ENCODE measurements around the gene HOXA11. TPM values are rescaled to one million over a fixed set of nuclear protein-coding genes. Genes with fewer than 3 reads are reported as not detected.

Gene HOXA11
- total RNA-seq, 1 donor from 2014 or later = not detected

DNA sequence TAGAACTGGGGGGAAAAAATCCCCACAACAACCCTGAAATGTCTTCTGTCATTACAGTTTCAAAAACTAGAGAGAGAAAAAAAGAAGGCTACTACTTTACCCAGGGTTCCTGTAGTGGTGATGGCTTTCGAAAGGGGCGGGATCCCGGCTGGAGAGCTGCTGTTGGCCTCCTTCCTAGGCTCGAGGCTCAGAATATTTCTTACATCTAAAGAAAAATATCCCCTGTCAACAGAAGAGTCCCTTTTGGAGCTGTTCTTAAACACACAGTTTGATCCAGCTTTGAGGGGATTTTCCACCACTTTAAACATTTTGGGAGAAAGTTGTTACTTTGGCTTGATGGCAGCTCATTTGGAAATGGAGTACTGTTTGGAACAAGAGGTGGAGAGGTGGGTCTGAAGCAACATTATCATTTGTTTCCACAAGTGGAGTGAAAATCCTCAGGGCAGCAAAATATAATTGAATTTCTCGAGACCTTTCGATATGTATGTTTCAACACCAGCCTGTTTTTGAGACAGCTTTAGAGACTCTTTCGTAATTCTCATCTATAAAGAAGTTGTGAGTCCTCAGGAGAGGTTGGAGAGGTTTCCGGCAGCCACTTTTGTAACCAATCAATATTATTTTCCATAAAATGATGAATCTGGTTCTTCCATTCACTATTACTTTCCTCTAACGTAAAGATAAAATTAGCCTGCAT, 9.8 kb upstream of the HOXA11 start:
- DNase-seq (ENCODE audit: extremely low spot score, unreplicated experiment) = no peak
- TF ChIP-seq, protein P1, sequence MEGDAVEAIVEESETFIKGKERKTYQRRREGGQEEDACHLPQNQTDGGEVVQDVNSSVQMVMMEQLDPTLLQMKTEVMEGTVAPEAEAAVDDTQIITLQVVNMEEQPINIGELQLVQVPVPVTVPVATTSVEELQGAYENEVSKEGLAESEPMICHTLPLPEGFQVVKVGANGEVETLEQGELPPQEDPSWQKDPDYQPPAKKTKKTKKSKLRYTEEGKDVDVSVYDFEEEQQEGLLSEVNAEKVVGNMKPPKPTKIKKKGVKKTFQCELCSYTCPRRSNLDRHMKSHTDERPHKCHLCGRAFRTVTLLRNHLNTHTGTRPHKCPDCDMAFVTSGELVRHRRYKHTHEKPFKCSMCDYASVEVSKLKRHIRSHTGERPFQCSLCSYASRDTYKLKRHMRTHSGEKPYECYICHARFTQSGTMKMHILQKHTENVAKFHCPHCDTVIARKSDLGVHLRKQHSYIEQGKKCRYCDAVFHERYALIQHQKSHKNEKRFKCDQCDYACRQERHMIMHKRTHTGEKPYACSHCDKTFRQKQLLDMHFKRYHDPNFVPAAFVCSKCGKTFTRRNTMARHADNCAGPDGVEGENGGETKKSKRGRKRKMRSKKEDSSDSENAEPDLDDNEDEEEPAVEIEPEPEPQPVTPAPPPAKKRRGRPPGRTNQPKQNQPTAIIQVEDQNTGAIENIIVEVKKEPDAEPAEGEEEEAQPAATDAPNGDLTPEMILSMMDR (IDR thresholded peaks at IDR 0.05) = no peak
- Mint-ChIP-seq H3K9me3 (ENCODE audit: unreplicated experiment) (no peaks in the 10 kb centered on the region), H3K36me3 (ENCODE audit: unreplicated experiment) (peaks cover 4% of the 10 kb centered on the region), H3K27me3 (ENCODE audit: unreplicated experiment) (peaks cover 84% of the 10 kb centered on the region), H3K4me3 (ENCODE audit: unreplicated experiment) (no peak overlapping the region), H3K4me1 (ENCODE audit: unreplicated experiment) (peaks cover 22% of the 10 kb centered on the region), H3K27ac (ENCODE audit: unreplicated experiment) (no peak overlapping the region)

DNA sequence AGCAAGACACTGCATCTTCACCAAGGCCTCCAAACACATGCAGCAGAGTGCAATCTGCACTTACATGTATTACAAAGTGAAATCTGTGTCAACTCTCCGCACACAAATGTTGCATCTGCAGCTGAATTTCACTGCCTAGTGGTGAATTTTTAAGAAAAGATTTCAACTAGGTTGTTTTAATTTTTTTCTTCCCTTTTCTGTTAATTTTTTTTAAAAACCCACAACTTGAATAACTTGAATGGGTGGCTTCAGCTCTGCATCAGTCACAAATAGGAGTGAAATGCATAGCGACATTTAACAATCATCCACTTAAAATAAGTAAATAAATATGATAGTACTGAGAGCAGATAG, 8.9 kb upstream of the HOXA11 start:
- no peak for DNase-seq (ENCODE audit: extremely low spot score, unreplicated experiment)
- Mint-ChIP-seq H3K9me3 (ENCODE audit: unreplicated experiment) (no peaks in the 10 kb centered on the region), H3K36me3 (ENCODE audit: unreplicated experiment) (peaks cover 4% of the 10 kb centered on the region), H3K27me3 (ENCODE audit: unreplicated experiment) (peaks cover 90% of the 10 kb centered on the region), H3K4me3 (ENCODE audit: unreplicated experiment) (no peak overlapping the region), H3K27ac (ENCODE audit: unreplicated experiment) (no peak overlapping the region), H3K4me1 (ENCODE audit: unreplicated experiment) (peaks cover 25% of the 10 kb centered on the region)
- TF ChIP-seq, protein P1 (IDR thresholded peaks at IDR 0.05) = no peak

DNA sequence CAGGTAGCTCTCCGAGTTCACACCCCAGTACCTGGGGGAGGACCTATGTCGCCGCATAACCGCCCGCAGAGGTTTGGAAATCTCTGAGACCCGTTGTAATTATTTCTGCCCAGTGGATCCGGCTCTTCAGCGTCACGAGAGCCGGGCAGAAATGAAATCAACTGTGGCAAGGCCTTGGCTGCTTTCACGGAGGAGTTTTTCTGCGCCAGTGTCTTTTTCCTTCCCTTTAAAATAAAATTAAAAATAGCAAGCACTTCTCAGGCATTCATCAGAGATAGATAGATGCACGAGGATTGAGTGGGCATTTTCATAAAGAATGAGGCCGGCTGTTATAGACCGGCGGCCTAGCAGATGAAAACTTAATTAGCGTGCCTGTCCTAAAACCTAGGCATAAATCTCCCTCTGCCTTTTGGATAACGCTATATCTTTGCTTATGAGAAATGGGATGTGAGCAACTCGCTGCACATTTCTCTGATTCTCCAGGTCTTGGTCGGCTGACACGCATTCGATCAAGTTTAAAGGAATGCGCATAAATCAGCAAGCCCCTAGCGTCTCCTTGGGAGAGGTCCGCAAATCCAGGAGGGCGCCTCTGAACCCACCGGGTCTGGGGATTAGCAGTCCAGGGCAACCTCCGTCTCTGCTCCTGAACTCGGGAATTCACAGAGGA, 8.4 kb upstream of the HOXA11 start:
- H3K27ac Mint-ChIP-seq (ENCODE audit: unreplicated experiment) = no peak overlapping the region
- peaks cover 28% of the 10 kb centered on the region for H3K4me1 Mint-ChIP-seq (ENCODE audit: unreplicated experiment)
- DNase-seq (ENCODE audit: extremely low spot score, unreplicated experiment) = no peak

DNA sequence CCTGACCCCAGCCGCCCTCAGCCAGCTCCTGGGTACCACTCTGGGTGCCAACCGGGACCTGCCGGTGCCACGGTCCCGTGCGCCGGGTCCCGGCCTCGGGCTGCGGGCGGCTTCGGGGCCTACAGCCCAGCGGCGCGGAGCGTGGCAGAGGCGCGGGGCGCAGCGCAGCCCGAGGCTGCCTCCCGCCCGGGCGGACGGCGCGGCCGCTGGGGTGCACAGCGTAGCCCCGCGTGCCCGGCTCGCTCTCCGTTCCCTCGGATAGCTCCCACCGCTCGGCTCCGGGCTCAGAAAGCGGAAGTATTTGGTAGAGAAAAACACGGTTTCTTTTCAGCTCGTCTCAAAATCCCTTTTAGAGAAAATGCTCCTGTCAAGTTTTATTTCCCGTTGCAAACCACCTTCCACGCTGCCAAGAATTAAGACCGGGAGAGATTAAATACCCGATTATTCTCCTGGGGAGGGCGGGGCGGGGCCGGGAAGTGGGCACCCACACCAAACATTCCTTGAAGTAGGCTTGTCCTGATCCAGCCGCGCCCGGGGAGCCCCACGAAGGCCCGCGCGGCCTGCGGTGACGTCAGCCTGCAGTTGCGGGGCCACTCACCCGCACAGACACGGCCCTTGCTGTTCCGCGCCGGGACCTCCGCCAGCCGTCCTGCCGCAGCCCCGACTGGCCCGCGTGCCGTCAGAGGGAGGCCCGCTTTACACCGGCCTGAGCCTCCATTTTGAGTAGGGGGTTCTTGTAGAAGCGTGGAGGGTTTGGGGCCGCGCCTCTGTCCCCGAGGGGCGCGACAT, 7.7 kb upstream of the HOXA11 start:
- Mint-ChIP-seq H3K27me3 (ENCODE audit: unreplicated experiment) (peaks cover 91% of the 10 kb centered on the region), H3K27ac (ENCODE audit: unreplicated experiment) (no peak overlapping the region), H3K36me3 (ENCODE audit: unreplicated experiment) (peaks cover 4% of the 10 kb centered on the region), H3K4me3 (ENCODE audit: unreplicated experiment) (peak overlapping the region; percentile 67), H3K4me1 (ENCODE audit: unreplicated experiment) (peaks cover 31% of the 10 kb centered on the region), H3K9me3 (ENCODE audit: unreplicated experiment) (no peaks in the 10 kb centered on the region)
- no peak for DNase-seq (ENCODE audit: extremely low spot score, unreplicated experiment)
- TF ChIP-seq, protein P1 (IDR thresholded peaks at IDR 0.05) = no peak

More for the DNA sequence above, 8.4 kb upstream of the HOXA11 start:
- Mint-ChIP-seq H3K36me3 (ENCODE audit: unreplicated experiment) (peaks cover 4% of the 10 kb centered on the region), H3K9me3 (ENCODE audit: unreplicated experiment) (no peaks in the 10 kb centered on the region), H3K4me3 (ENCODE audit: unreplicated experiment) (peak overlapping the region; percentile 42), H3K27me3 (ENCODE audit: unreplicated experiment) (peaks cover 91% of the 10 kb centered on the region)
- TF ChIP-seq, protein P1 (IDR thresholded peaks at IDR 0.05) = no peak
